ENCODE results near the gene ATP2A3.

DNA sequence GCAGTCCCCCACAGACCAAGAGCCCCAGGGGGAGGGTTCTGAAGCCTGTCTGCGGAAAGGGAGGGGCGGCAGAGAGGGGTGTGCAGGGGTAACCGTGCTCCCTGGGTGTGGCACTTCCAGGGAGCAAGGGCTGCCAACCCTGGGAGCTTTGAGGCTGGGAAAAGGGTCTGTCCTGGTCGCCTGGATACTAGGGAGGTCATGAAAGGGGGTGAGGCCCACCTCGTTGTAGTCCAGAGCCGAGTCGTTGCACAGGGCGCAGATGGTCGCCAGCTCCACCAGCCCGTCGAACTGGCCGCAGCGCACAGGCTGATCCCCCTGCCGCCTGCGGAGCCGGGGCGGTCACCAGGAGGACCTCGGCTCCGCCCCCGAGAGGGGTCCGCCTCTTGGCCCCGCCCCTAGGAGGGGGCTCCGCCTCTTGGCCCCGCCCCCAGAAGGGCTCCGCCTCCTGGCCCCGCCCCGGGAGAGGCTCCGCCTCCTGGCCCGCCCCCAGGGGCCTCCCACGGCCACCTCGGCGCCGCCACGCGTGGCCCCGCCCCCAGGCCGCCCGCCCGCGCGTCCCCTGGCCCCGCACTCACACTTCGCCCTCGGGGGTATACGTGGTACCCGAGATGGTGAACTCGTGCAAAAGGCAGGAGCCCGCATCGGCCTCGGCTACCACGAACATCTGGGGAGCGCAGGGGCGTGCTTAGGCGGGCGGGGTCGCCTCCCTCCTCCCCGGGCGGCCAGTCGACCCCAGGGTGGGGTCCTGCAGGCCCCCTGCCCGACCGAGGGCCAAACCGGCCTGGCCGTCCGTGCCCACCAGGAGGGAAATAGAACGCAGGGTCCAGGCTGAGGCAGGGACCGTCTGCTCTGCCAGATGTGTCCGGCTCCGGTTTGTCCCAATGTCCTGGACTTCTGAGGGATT is 19.5 kb downstream of the ATP2A3 start:
- TF ChIP-seq, protein P1, sequence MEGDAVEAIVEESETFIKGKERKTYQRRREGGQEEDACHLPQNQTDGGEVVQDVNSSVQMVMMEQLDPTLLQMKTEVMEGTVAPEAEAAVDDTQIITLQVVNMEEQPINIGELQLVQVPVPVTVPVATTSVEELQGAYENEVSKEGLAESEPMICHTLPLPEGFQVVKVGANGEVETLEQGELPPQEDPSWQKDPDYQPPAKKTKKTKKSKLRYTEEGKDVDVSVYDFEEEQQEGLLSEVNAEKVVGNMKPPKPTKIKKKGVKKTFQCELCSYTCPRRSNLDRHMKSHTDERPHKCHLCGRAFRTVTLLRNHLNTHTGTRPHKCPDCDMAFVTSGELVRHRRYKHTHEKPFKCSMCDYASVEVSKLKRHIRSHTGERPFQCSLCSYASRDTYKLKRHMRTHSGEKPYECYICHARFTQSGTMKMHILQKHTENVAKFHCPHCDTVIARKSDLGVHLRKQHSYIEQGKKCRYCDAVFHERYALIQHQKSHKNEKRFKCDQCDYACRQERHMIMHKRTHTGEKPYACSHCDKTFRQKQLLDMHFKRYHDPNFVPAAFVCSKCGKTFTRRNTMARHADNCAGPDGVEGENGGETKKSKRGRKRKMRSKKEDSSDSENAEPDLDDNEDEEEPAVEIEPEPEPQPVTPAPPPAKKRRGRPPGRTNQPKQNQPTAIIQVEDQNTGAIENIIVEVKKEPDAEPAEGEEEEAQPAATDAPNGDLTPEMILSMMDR (conservative IDR thresholded peaks at IDR 0.05; ENCODE audit: low read length), result no peak
- TF ChIP-seq EZH2phosphoT487 (IDR thresholded peaks at IDR 0.05; ENCODE audit: borderline replicate concordance), result no peak
